Suprapubic skin (tissue), 4 donors: ENCODE data around the gene CSPG5. TPM values are rescaled to one million over a fixed set of nuclear protein-coding genes. Genes with fewer than 3 reads are reported as not detected.

Source experiments
- total RNA-seq, 4 donors: library from RNA; depleted of rRNA; stranded (reverse); fragments of >200 nt; gene quantifications; one replicate each; pipeline ENCODE4 v1.1.0, GENCODE V29; 2016

CSPG5 gene
- total RNA-seq, 4 donors from 2014 or later = 2.3 to 2.7 (median 2.4) TPM; not detected in 1

Other genes starting within 250 kb of the CSPG5 start
- gene PTPN23, start 197.8 kb downstream of the CSPG5 start, total RNA-seq = 100 to 1,000 TPM in 1 of 4 donors, 10 to 100 TPM in 3; 45.9 to 135 (median 61.1) TPM
- 100 to 1,000 TPM; 142 to 195 (median 151) TPM for gene SCAP, start 102.9 kb downstream of the CSPG5 start, total RNA-seq
- 10 to 100 TPM; 11.7 to 18.6 (median 17.0) TPM for gene ELP6, start 65.2 kb downstream of the CSPG5 start, total RNA-seq
- gene SMARCC1, start 203.0 kb upstream of the CSPG5 start, total RNA-seq = 10 to 100 TPM; 41.0 to 75.5 (median 58.1) TPM
- 10 to 100 TPM; 56.7 to 74.1 (median 69.4) TPM for gene DHX30, start 224.3 kb upstream of the CSPG5 start, total RNA-seq